Hepatocyte (in vitro differentiated cells): ENCODE data around the gene MBD3L4. TPM values are rescaled to one million over a fixed set of nuclear protein-coding genes. Genes with fewer than 3 reads are reported as not detected.
"Not testable (repeated sequence)": the region's sequence is repeated elsewhere in the genome, so short reads cannot be mapped to it uniquely, and the experiment has no call there.

Experiments used
- DNase-seq: peaks from one replicate; pipeline ENCODE4 v3.0.0-alpha.2; 2016; ENCODE audit warnings: low spot score
- H2AFZ ChIP-seq: fragments of 200-600 bp; sonication (generic); 2 replicates; pipeline ENCODE4 v1.6.0; 2016; ENCODE audit warnings: antibody characterized with exemption, mild to moderate bottlenecking
- H3K27ac ChIP-seq: fragments of 200-600 bp; sonication (generic); 2 replicates; pipeline ENCODE4 v1.5.1; 2016; ENCODE audit warnings: mild to moderate bottlenecking
- H3K27me3 ChIP-seq: fragments of 200-600 bp; sonication (generic); 2 replicates; pipeline ENCODE4 v1.6.1; 2016
- H3K36me3 ChIP-seq: fragments of 200-600 bp; sonication (generic); replicated peaks from 2 replicates; pipeline ENCODE4 v1.5.1; 2016; ENCODE audit warnings: low read depth; ENCODE audit not compliant: insufficient read depth
- H3K4me1 ChIP-seq: fragments of 200-600 bp; sonication (generic); 2 replicates; pipeline ENCODE4 v1.5.1; 2016; ENCODE audit warnings: mild to moderate bottlenecking, moderate library complexity; ENCODE audit not compliant: insufficient read depth
- H3K4me2 ChIP-seq: fragments of 200-600 bp; sonication (generic); 2 replicates; pipeline ENCODE4 v1.6.0; 2016
- H3K4me3 ChIP-seq: fragments of 200-600 bp; sonication (generic); 2 replicates; pipeline ENCODE4 v1.5.1; 2016; ENCODE audit warnings: mild to moderate bottlenecking
- H3K79me2 ChIP-seq: fragments of 200-600 bp; sonication (generic); 2 replicates; pipeline ENCODE4 v1.6.0; 2017; ENCODE audit warnings: mild to moderate bottlenecking
- H3K9me2 ChIP-seq: fragments of 200-600 bp; sonication (generic); replicated peaks from 2 replicates; pipeline ENCODE4 v1.6.0; 2017; ENCODE audit warnings: mild to moderate bottlenecking; ENCODE audit not compliant: insufficient read depth
- H3K9me3 ChIP-seq: fragments of 200-600 bp; sonication (generic); 2 replicates; pipeline ENCODE4 v1.5.1; 2016; ENCODE audit warnings: low read depth, mild to moderate bottlenecking
- H4K20me1 ChIP-seq: fragments of 200-600 bp; sonication (generic); 2 replicates; pipeline ENCODE4 v1.6.0; 2016; ENCODE audit warnings: mild to moderate bottlenecking; ENCODE audit not compliant: insufficient read depth, poor library complexity, severe bottlenecking
- CTCF ChIP-seq: fragments of 200-600 bp; sonication (generic); IDR thresholded peaks from 2 replicates; pipeline ENCODE4 v1.5.1; 2016; ENCODE audit warnings: antibody characterized with exemption, mild to moderate bottlenecking; ENCODE audit not compliant: poor library complexity
- EZH2 ChIP-seq: fragments of 200-600 bp; sonication (generic); IDR thresholded peaks from 2 replicates; pipeline ENCODE4 v1.6.1; 2016; ENCODE audit warnings: antibody characterized with exemption, mild to moderate bottlenecking, borderline replicate concordance
- EZH2phosphoT487 ChIP-seq: fragments of 200-600 bp; sonication (generic); IDR thresholded peaks from one replicate; pipeline ENCODE4 v1.6.1; 2018; ENCODE audit warnings: antibody characterized with exemption, mild to moderate bottlenecking, low read depth, moderate library complexity; ENCODE audit not compliant: unreplicated experiment, severe bottlenecking
- WGBS: methylation state at CpG from one replicate; pipeline ENCODE4 v1.1.6; 2016; ENCODE audit warnings: low lambda C conversion rate; ENCODE audit errors: missing lambda C conversion rate; 5-methylcytosine and 5-hydroxymethylcytosine counted together
- polyA plus RNA-seq: library from polyadenylated mRNA; unstranded; fragments of >200 nt; fragmentation: Nextera tagmentation; extraction: Ambion mirVana; gene quantifications from 2 replicates; pipeline ENCODE4 v1.2.1, GENCODE V29; 2016
- total RNA-seq: library from RNA; depleted of rRNA; stranded (reverse); fragments of >200 nt; gene quantifications from 2 replicates; pipeline ENCODE4 v1.2.3, GENCODE V29; 2014

The MBD3L4 gene
- total RNA-seq (not detected in 2 replicates), polyA plus RNA-seq (not detected in 2 replicates)

- not testable (repeated sequence) for H3K4me3 ChIP-seq, H3K36me3 ChIP-seq, H3K27ac ChIP-seq, H3K9me2 ChIP-seq, H3K79me2 ChIP-seq, H2AFZ ChIP-seq, H4K20me1 ChIP-seq, DNase-seq, H3K4me1 ChIP-seq, H3K9me3 ChIP-seq, H3K4me2 ChIP-seq, H3K27me3 ChIP-seq
- 97% methylated on average over 2 of the region's 9 CpGs for whole genome bisulfite sequencing
Measured at GRCh38 chr19:7040079-7040478, at the start of gene MBD3L4. Gene MBD3L4, minus strand, starts transcription at chr19:7040179. Its CDS starts 35 bp downstream, at chr19:7040144.

GRCh38 chr19:7088999-7089398 lies 49.0 kb upstream of the MBD3L4 start:
- Histone ChIP-seq H3K9me2 (no peaks in the 10 kb centered on the region), H3K4me1 (no peaks in the 10 kb centered on the region), H3K4me3 (no peak overlapping the region), H3K36me3 (peaks cover 6% of the 10 kb centered on the region), H2AFZ (no peak overlapping the region), H3K79me2 (no peaks in the 10 kb centered on the region), H3K9me3 (peaks cover 20% of the 10 kb centered on the region), H3K27me3 (no peaks in the 10 kb centered on the region), H4K20me1 (no peaks in the 10 kb centered on the region), H3K27ac (no peak overlapping the region), H3K4me2 (no peak overlapping the region)
- no peak for DNase-seq
- WGBS = 98% methylated on average over 6 of the region's 6 CpGs
- TF ChIP-seq EZH2 (no peak), EZH2phosphoT487 (no peak), CTCF (no peak)

GRCh38 chr19:7083076-7083956 lies 43.3 kb upstream of the MBD3L4 start:
- Histone ChIP-seq H3K9me3 (peaks cover 72% of the 10 kb centered on the region), H3K4me3 (no peak overlapping the region), H3K36me3 (peaks cover 38% of the 10 kb centered on the region), H3K4me1 (no peaks in the 10 kb centered on the region), H3K27ac (no peak overlapping the region), H3K9me2 (no peaks in the 10 kb centered on the region), H3K27me3 (no peaks in the 10 kb centered on the region), H2AFZ (no peak overlapping the region), H3K79me2 (no peaks in the 10 kb centered on the region), H3K4me2 (no peak overlapping the region), H4K20me1 (no peaks in the 10 kb centered on the region)
- no peak for DNase-seq
- 97% methylated on average over 15 of the region's 15 CpGs for WGBS
- TF ChIP-seq EZH2 = no peak
- TF ChIP-seq EZH2phosphoT487 = no peak
- no peak for TF ChIP-seq CTCF

GRCh38 chr19:7078008-7078407 lies 38.0 kb upstream of the MBD3L4 start:
- 96% methylated on average over 2 of the region's 2 CpGs for WGBS
- H4K20me1 ChIP-seq = no peaks in the 10 kb centered on the region
- no peaks in the 10 kb centered on the region for H3K4me1 ChIP-seq
- H3K27ac ChIP-seq = no peak overlapping the region
- TF ChIP-seq EZH2phosphoT487 (no peak), EZH2 (no peak), CTCF (no peak)
- peaks cover 31% of the 10 kb centered on the region for H3K36me3 ChIP-seq
- peaks cover 55% of the 10 kb centered on the region for H3K9me3 ChIP-seq
- DNase-seq = no peak
- H3K79me2 ChIP-seq = no peaks in the 10 kb centered on the region
- H2AFZ ChIP-seq = no peak overlapping the region
- H3K4me3 ChIP-seq = no peak overlapping the region
- H3K9me2 ChIP-seq = no peaks in the 10 kb centered on the region
- H3K27me3 ChIP-seq = no peaks in the 10 kb centered on the region
- H3K4me2 ChIP-seq = no peak overlapping the region
